NCI-H446 treated with DMSO at 0.1 percent for 48 hours (cell line): ENCODE data around the gene ZNF10.

Source experiments
- DNase-seq: peaks from one replicate; lab custom pipeline; 2025; lab: John Stamatoyannopoulos, UW

ZNF10 gene

GRCh38 chr12:133201888-133202287 is 71.5 kb downstream of the ZNF10 start:
- no peak for DNase-seq

GRCh38 chr12:133202493-133203343 is 72.3 kb downstream of the ZNF10 start:
- no peak for DNase-seq

- DNase-seq = no peak
Measured at GRCh38 chr12:133203344-133204263, 73.2 kb downstream of the ZNF10 start.

- DNase-seq = no peak
Measured at GRCh38 chr12:133204264-133204603, 73.8 kb downstream of the ZNF10 start.

- no peak for DNase-seq
Measured at GRCh38 chr12:133206390-133206789, 76.0 kb downstream of the ZNF10 start.
